PC-9 (cell line): ENCODE measurements around the gene COL13A1.

ENCODE experiments used
- CTCF ChIP-seq: fragments of 200-600 bp; sonication (generic); conservative IDR thresholded peaks from 2 replicates; pipeline ENCODE4 v1.6.1; 2017; ENCODE audit warnings: mixed run types, antibody characterized with exemption, mild to moderate bottlenecking, moderate library complexity
- EZH2 ChIP-seq: fragments of 200-600 bp; sonication (generic); IDR thresholded peaks from 2 replicates; pipeline ENCODE4 v1.8.0; 2017; ENCODE audit warnings: antibody characterized with exemption, low read depth

DNA sequence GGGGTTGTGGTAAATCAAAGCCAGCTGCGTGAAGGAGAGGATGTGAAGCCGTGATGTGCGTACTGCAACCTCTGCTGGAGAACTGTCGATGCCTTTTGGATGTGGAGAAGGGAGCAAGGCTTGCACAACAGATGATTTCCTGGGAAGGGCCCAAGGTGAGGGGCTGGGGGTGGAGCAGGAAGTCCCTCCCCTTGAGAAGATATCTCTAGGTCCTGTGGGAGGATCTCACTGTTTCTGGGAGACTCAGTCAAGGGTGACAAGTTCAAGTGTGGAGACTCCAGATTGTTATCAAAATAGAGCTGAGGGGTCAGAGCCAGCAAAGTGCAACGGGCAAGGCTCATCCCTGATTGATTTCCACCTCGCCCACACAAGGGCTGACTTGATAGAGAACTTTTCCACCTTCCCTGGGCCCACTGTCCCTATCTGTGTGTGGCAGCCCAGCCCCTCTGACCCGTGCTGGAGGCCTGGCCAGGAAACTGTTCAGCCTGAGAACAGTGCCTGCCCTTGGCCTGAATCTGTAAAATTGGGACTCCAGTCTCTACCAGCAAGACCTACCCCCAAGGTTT is 55.0 kb downstream of the COL13A1 start:
- TF ChIP-seq CTCF = no peak
- no peak for TF ChIP-seq EZH2
